Activated CD4-positive, alpha-beta memory T cell treated with anti-CD3 and anti-CD28 coated beads for 36 hours (primary cell): ENCODE data around the gene ALDOA. TPM values are rescaled to one million over a fixed set of nuclear protein-coding genes. Genes with fewer than 3 reads are reported as not detected.

Source experiments
- CTCF ChIA-PET: fragments of 350-600 bp; sonication (Branson Sonifier 250); formaldehyde crosslinking; loops from one replicate; lab custom pipeline; 2021; ENCODE audit warnings: antibody characterized with exemption, inconsistent platforms; lab: Charles Lee
- POLR2A ChIA-PET: fragments of 350-600 bp; sonication (Branson Sonifier 250); formaldehyde crosslinking; loops from one replicate; lab custom pipeline; 2021; ENCODE audit warnings: antibody characterized with exemption; lab: Charles Lee
- DNase-seq: peaks from one replicate; pipeline ENCODE4 v3.0.0-alpha.2; 2020
- H3K27ac Mint-ChIP-seq: one replicate; pipeline ENCODE4 v1.8.0; 2021; ENCODE audit warnings: mixed read lengths
- H3K27me3 Mint-ChIP-seq: one replicate; pipeline ENCODE4 v1.8.0; 2021; ENCODE audit warnings: mixed read lengths
- H3K36me3 Mint-ChIP-seq: one replicate; pipeline ENCODE4 v1.8.0; 2021; ENCODE audit warnings: mixed read lengths
- H3K4me1 Mint-ChIP-seq: one replicate; pipeline ENCODE4 v1.8.0; 2021; ENCODE audit warnings: low read depth, mixed read lengths
- H3K4me3 Mint-ChIP-seq: one replicate; pipeline ENCODE4 v1.8.0; 2021; ENCODE audit warnings: mild to moderate bottlenecking, mixed read lengths
- H3K9me3 Mint-ChIP-seq: one replicate; pipeline ENCODE4 v1.8.0; 2021; ENCODE audit warnings: mixed read lengths
- intact Hi-C: fragments of 100-400 bp; cut with micrococcal nuclease; formaldehyde crosslinking; loops from one replicate; pipeline ENCODE4 v1.15.1; 2023
- total RNA-seq, 2 experiments: library from RNA; stranded (reverse); gene quantifications; one replicate each; pipeline ENCODE4 v1.2.3, GENCODE V29; 2021

Gene ALDOA
- total RNA-seq, 2 experiments from 2014 or later: 1,724 to 1,734 TPM

DNA sequence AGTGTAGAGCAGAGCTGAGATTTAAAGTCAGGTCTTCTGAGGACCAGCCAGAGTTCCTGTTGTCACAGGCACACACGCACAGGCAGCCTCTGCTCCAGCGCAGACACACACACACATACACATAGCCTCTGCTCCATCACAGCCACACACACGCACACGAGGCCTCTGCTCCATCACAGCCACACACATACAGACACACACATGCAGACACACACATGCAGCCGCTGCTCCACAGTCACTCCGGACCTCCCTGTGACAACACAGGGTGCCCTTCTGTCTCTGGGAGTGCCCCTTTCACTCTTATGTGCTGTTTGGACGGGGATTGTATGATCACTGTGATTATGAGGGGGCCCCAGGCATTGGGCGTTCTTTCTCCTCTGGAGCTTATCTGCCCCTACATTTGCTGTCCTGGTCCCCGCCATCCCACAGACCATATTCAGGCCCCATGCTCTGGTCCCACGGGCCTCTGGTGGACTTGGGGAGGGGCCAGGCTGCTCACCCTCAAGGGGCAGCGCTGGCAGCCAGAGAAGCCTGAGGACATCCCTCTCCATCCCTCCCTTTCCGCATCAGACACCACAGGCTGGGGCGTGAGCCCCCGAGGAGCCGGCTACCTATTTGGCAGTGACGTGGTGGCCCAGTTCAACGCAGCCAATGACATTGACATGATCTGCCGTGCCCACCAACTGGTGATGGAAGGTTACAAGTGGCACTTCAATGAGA lies 18.7 kb downstream of the ALDOA start:
- Mint-ChIP-seq H3K4me3 (no peak overlapping the region), H3K27me3 (no peaks in the 10 kb centered on the region), H3K27ac (no peak overlapping the region), H3K4me1 (peaks cover 6% of the 10 kb centered on the region), H3K9me3 (no peaks in the 10 kb centered on the region), H3K36me3 (peaks cover 34% of the 10 kb centered on the region)
- DNase-seq: no peak
- ChIA-PET POLR2A (no interaction called here), CTCF (no interaction called here)
- intact Hi-C loops: no loop called here

DNA sequence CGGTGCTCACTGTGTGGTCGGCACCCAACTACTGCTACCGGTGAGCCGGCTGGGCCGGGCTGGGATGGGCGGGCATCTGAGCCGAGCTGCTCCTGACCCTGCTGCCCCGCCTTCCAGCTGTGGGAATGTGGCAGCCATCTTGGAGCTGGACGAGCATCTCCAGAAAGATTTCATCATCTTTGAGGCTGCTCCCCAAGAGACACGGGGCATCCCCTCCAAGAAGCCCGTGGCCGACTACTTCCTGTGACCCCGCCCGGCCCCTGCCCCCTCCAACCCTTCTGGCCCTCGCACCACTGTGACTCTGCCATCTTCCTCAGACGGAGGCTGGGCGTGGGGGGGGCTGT lies 19.2 kb downstream of the ALDOA start:
- H3K36me3 Mint-ChIP-seq: peaks cover 29% of the 10 kb centered on the region
- no peaks in the 10 kb centered on the region for H3K9me3 Mint-ChIP-seq
- H3K4me1 Mint-ChIP-seq: peaks cover 3% of the 10 kb centered on the region
- DNase-seq: no peak
- H3K4me3 Mint-ChIP-seq: no peak overlapping the region
- no peaks in the 10 kb centered on the region for H3K27me3 Mint-ChIP-seq
- H3K27ac Mint-ChIP-seq: no peak overlapping the region
- intact Hi-C loops: no loop called here
- CTCF ChIA-PET: no interaction called here
- POLR2A ChIA-PET: no interaction called here

DNA sequence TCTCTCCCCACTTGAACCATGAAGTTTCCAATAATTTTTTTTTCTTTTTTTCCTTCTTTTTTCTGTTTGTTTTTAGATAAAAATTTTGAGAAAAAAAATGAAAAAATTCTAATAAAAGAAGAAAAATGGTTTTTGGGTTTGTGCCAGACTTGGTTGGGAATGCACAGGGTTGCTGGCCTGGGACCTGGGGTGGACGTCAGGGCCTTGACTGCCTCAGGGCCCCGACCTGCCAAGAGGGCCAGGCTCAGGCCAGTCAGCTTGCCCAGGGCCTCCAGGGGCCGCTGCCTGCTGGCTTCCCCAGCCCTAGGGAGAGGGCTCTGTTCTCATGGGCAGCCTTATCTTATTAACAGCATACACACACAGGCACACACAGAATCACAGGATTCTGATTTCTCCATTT lies 19.7 kb downstream of the ALDOA start:
- H3K36me3 Mint-ChIP-seq: peaks cover 28% of the 10 kb centered on the region
- intact Hi-C loops: no loop called here
- H3K9me3 Mint-ChIP-seq: no peaks in the 10 kb centered on the region
- no peak overlapping the region for H3K27ac Mint-ChIP-seq
- peaks cover 7% of the 10 kb centered on the region for H3K4me1 Mint-ChIP-seq
- ChIA-PET POLR2A (no interaction called here), CTCF (no interaction called here)
- H3K4me3 Mint-ChIP-seq: no peak overlapping the region
- no peaks in the 10 kb centered on the region for H3K27me3 Mint-ChIP-seq
- DNase-seq: no peak

DNA sequence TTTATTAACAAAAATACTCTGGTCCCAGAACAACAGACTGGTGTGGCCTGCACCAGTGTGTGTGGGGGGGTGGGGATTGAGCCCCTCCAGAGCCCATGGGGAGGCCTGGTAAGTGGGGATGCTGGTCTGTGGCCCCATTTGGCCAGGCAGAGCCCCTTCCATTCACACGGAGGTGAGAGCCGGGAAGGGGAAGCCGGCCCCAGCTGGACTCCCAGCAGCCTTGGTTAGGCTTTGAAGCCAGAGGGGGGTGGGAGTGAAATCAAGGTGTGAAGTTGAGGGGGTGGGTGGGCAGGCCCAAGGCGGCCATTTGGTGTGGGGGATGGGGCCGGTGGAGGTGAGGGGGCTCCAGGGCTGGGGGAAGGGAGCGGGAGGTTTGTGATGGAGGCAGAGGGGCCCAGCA lies 20.3 kb downstream of the ALDOA start:
- no peaks in the 10 kb centered on the region for H3K27me3 Mint-ChIP-seq
- peaks cover 28% of the 10 kb centered on the region for H3K36me3 Mint-ChIP-seq
- no peak overlapping the region for H3K4me3 Mint-ChIP-seq
- ChIA-PET POLR2A (no interaction called here), CTCF (no interaction called here)
- no peak overlapping the region for H3K27ac Mint-ChIP-seq
- no peak for DNase-seq
- H3K4me1 Mint-ChIP-seq: peaks cover 9% of the 10 kb centered on the region
- H3K9me3 Mint-ChIP-seq: no peaks in the 10 kb centered on the region
- intact Hi-C loops: no loop called here

DNA sequence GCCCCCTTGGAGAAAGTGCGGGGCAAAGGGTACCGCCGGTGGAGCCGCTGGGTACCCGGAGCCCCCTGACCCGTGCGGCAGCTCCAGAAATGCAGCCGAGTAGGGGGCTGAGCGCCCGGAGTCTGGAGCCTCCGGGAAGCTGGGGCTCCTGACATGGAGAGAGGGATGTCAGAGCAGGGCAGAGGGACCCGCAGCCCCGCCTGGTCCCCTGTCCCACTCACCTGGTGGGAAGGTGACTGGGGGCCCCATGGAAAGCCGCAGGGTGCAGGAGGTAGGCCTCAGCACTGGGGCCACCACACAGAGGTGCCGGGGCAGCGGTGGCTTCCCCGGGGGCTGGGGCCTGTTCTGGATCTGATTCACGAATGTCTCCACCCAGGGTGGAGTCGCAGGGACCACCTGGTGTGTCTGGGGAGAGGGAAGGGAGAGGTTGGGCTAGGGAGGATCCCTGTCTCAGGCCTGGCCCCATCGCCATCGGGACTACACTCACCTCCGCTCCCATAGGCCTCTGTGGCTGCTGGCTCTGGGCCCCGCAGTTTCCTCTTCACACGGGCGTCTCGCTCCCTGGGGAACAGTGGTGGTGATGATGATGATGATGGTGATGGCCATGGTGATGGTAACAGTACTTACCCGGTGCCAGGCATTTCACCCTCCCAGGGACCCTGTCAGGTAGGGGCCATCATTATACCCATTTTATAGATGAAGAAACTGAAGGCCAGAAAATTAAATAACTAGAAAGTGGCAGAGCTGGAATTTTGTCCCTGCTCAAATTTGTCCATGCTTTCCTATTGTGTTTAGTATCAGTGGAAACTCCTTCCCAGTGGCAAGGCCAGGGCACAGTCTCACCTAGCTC lies 21.0 kb downstream of the ALDOA start:
- Mint-ChIP-seq H3K4me1 (peaks cover 9% of the 10 kb centered on the region), H3K4me3 (no peak overlapping the region), H3K36me3 (peaks cover 27% of the 10 kb centered on the region), H3K9me3 (no peaks in the 10 kb centered on the region), H3K27me3 (no peaks in the 10 kb centered on the region), H3K27ac (no peak overlapping the region)
- CTCF ChIA-PET: interaction anchor here (1.2 kb wide), 1 partner anchor 55 kb away, joined by 6 read pairs; no protein-coding TSS in a partner anchor
- no peak for DNase-seq
- POLR2A ChIA-PET: interaction anchor here (1.1 kb wide), 1 partner anchor 10 kb away, joined by 3 read pairs; no protein-coding TSS in a partner anchor
- intact Hi-C loops: no loop called here

DNA sequence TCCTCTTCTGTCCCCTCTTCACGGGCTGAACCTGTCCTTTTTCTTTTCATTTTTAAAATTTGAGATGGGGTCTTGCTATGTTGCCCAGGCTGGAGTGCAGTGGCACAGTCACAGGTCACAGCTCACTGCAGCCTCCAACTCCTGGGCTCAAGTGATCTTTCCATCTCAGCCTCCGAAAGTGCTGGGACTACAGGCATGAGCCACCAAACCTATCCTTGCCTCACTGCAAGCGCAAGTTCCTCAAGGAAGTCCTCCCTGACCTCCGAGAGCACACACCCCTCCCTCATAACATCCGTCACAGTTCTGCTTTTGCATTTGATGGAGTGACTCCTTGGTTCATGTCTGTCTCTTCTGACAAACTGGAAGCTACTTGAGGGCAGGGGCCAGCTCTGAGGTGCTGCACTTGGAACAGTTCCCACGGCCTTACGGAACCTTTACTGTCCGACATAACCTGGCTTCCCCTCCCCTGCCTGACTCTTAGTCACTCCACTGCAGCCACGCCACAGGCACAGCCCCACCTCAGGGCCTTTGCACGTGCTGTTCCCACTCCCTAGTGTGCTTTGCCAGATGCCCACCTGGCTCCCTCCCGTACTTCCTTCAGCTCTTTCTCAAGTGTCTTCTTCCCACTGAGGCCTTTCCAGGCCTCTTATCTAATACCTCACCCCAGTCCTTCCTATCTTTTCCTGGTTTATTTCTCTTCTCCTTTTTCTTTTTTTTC lies 21.8 kb downstream of the ALDOA start:
- H3K4me3 Mint-ChIP-seq: no peak overlapping the region
- POLR2A ChIA-PET: interaction anchor here (1.1 kb wide), 1 partner anchor 11 kb away, joined by 3 read pairs; no protein-coding TSS in a partner anchor
- CTCF ChIA-PET: interaction anchor here (1.2 kb wide), 1 partner anchor 55 kb away, joined by 6 read pairs; no protein-coding TSS in a partner anchor
- intact Hi-C loops: no loop called here
- peaks cover 22% of the 10 kb centered on the region for H3K36me3 Mint-ChIP-seq
- no peaks in the 10 kb centered on the region for H3K27me3 Mint-ChIP-seq
- no peak for DNase-seq
- no peak overlapping the region for H3K27ac Mint-ChIP-seq
- H3K4me1 Mint-ChIP-seq: peaks cover 15% of the 10 kb centered on the region
- H3K9me3 Mint-ChIP-seq: no peaks in the 10 kb centered on the region

DNA sequence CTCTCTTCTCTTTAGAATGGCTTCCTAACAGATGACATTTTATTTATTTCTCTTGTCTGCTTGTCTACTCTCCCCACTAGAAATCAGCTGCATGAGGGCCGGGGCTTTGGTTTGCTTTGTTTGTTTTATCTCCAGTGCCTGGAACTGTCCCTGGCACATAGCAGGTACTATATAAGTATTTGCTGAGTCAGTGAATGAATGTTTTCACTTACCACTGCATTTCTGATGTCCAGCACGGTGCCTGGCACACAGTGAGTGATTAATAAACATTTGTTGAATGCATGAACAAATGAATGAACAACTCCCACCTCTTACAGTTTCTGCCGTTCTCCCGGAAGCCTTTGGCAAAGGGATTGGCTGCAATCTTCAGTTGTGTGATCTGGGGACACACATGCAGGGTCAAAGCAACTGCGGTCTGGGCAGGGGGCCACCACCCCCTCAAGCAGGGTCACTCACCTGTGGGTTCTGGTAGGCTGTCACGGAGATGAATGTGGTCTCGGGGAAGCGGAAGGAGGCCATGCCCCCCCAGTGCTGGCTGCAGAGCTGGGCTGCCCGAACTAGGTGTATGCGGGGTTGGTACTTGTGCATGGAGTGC lies 22.8 kb downstream of the ALDOA start:
- POLR2A ChIA-PET: no interaction called here
- intact Hi-C loops: no loop called here
- no peaks in the 10 kb centered on the region for H3K9me3 Mint-ChIP-seq
- peaks cover 23% of the 10 kb centered on the region for H3K4me1 Mint-ChIP-seq
- CTCF ChIA-PET: interaction anchor here (0.6 kb wide), 1 partner anchor 17 kb away, joined by 6 read pairs; no protein-coding TSS in a partner anchor
- H3K4me3 Mint-ChIP-seq: no peak overlapping the region
- peaks cover 17% of the 10 kb centered on the region for H3K36me3 Mint-ChIP-seq
- no peak for DNase-seq
- no peak overlapping the region for H3K27ac Mint-ChIP-seq
- H3K27me3 Mint-ChIP-seq: no peaks in the 10 kb centered on the region

DNA sequence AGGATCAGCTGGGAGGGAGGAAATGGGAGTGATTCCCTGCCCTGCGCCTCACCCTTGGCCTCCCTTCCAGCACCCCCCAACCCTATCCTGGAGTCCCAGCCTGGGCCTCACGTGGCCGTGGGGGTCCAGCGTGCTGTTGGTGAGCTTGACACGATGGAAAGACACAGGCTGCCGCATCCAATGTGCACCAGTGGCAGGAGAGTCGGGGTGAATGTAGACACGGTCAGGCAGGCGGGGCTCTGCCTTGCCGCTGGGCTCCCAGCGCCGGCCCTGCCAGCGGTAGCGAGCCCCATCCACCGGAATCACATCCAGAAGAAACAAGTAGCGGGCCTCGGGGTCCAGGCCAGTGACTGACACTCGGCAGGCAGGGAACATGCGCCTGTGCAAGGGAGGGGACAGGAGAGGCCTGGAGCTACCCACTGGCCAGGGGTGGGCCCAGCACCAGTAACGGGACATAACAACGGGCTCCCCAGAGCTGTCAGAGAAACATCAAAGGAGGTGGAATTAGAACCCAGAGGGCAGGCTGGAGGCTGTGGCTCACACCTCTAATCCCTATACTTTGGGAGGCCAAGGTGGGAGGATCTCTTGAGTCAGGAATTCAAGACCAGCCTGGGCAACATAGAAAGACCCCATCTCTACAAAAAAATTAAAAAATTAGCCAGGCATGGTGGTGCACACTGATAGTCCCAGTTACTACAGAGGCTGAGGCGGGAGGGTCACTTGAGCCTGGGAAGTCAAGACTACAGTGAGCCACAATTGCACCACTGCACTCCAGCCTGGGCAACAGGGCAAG lies 23.5 kb downstream of the ALDOA start:
- no peak overlapping the region for H3K4me3 Mint-ChIP-seq
- intact Hi-C loops: no loop called here
- ChIA-PET POLR2A (interaction anchor here (4.6 kb wide), 1 partner anchor 25 kb away, joined by 35 read pairs; the partner anchor contains the start of gene ALDOA), CTCF (interaction anchor here (0.6 to 1.2 kb wide), 3 partner anchors 17 to 34 kb away, joined by 3 to 6 read pairs (median 4); partner anchors contain the start of gene ALDOA)
- no peak for DNase-seq
- H3K4me1 Mint-ChIP-seq: peaks cover 25% of the 10 kb centered on the region
- no peak overlapping the region for H3K27ac Mint-ChIP-seq
- H3K27me3 Mint-ChIP-seq: no peaks in the 10 kb centered on the region
- H3K36me3 Mint-ChIP-seq: peaks cover 12% of the 10 kb centered on the region
- H3K9me3 Mint-ChIP-seq: no peaks in the 10 kb centered on the region

DNA sequence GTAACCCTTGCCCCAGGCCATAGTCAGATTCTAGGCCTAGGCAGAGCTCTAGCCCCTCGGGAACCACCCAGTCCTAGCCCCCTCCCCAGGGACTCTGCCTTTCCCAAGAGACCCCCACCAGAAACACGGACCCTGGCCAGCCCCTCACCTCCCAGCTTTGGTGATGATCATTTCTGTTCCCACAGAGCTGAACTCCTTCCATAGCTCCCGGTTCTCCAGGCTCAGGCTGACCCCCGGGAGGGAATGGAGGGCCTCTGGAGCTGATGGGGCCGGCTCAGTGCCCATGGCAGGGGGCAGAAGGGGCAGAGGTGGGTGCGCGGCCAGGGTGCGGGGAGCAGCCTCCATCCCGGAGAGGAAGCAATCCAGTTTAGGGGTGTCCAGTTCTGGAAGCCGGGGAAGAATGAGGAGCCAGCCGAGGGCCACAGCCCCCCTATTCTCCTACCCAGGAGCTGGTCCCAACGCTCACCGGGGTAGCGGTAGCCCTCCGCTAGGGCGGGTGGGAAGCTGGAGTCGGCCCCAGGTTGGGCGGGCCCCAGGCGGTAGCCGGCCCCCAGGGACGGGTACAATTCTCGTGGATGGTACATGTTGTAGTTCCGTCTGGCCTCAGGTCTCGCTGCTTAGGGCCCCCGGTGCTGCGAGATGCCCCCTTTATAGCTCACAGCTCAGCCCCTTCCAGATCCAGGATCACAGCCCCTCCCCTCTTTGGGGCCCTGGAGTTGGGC lies 25.2 kb downstream of the ALDOA start:
- Mint-ChIP-seq H3K27ac (peak overlapping the region; percentile 36), H3K36me3 (peaks cover 16% of the 10 kb centered on the region), H3K4me3 (no peak overlapping the region), H3K27me3 (no peaks in the 10 kb centered on the region), H3K4me1 (peaks cover 41% of the 10 kb centered on the region), H3K9me3 (no peaks in the 10 kb centered on the region)
- no peak for DNase-seq
- POLR2A ChIA-PET: interaction anchor here (1.0 to 4.6 kb wide), 7 partner anchors 15 to 95 kb away, joined by 3 to 35 read pairs (median 7); partner anchors contain the start of genes ALDOA and PPP4C
- intact Hi-C loops: loop anchor here (2.0 to 5.0 kb wide), 3 partner anchors 14 to 52 kb away; a partner anchor contains a TSS
- CTCF ChIA-PET: interaction anchor here (0.7 to 5.8 kb wide), 17 partner anchors 12 to 560 kb away, joined by 3 to 76 read pairs (median 6); partner anchors contain the start of genes ALDOA, CORO1A, GDPD3 and PPP4C
